NCI-H1436 (cell line): ENCODE measurements around the gene TRIM33.

Experiments used
- DNase-seq: peaks from one replicate; lab custom pipeline; 2025; lab: John Stamatoyannopoulos, UW

TRIM33 gene

GRCh38 chr1:114511032-114511785 is at the start of gene TRIM33:
TSS of gene TRIM33 (minus strand) at chr1:114511203. CDS start at chr1:114511076, 127 bp downstream.
- DNase-seq, result peak; percentile 92

- no peak for DNase-seq
These were observed 48.4 kb upstream of the TRIM33 start for GRCh38 chr1:114559356-114559755.

GRCh38 chr1:114558544-114558943 is 47.5 kb upstream of the TRIM33 start:
- no peak for DNase-seq

GRCh38 chr1:114554577-114554976 is 43.6 kb upstream of the TRIM33 start:
- DNase-seq, result no peak

GRCh38 chr1:114552106-114552639 is 41.2 kb upstream of the TRIM33 start:
- no peak for DNase-seq

GRCh38 chr1:114551400-114551799 is 40.4 kb upstream of the TRIM33 start:
- DNase-seq, result no peak

GRCh38 chr1:114550336-114550735 is 39.3 kb upstream of the TRIM33 start:
- DNase-seq, result no peak

- DNase-seq, result no peak
These were observed 38.1 kb upstream of the TRIM33 start for GRCh38 chr1:114549137-114549536.

GRCh38 chr1:114547076-114547475 is 36.1 kb upstream of the TRIM33 start:
- no peak for DNase-seq

GRCh38 chr1:114545796-114546195 is 34.8 kb upstream of the TRIM33 start:
- DNase-seq, result no peak

GRCh38 chr1:114545315-114545714 is 34.3 kb upstream of the TRIM33 start:
- no peak for DNase-seq

GRCh38 chr1:114540821-114541220 is 29.8 kb upstream of the TRIM33 start:
- DNase-seq, result no peak

GRCh38 chr1:114540272-114540671 is 29.3 kb upstream of the TRIM33 start:
- DNase-seq, result no peak

- no peak for DNase-seq
These were observed 25.0 kb upstream of the TRIM33 start for GRCh38 chr1:114536043-114536442.

- no peak for DNase-seq
These were observed 24.4 kb upstream of the TRIM33 start for GRCh38 chr1:114535401-114535800.

- DNase-seq, result no peak
These were observed 20.1 kb upstream of the TRIM33 start for GRCh38 chr1:114531094-114531493.

GRCh38 chr1:114530224-114530623 is 19.2 kb upstream of the TRIM33 start:
- DNase-seq, result no peak

GRCh38 chr1:114524944-114525343 is 13.9 kb upstream of the TRIM33 start:
- no peak for DNase-seq

GRCh38 chr1:114522264-114522575 is 11.2 kb upstream of the TRIM33 start:
- no peak for DNase-seq

- no peak for DNase-seq
These were observed 10.6 kb upstream of the TRIM33 start for GRCh38 chr1:114521396-114522263.

- no peak for DNase-seq
These were observed 6.3 kb upstream of the TRIM33 start for GRCh38 chr1:114517348-114517747.

- no peak for DNase-seq
These were observed 1.7 kb upstream of the TRIM33 start for GRCh38 chr1:114512595-114513280.
